HepG2 (cell line): ENCODE measurements around the gene NUFIP1. TPM values are rescaled to one million over a fixed set of nuclear protein-coding genes. Genes with fewer than 3 reads are reported as not detected.

Experiments used
- DMAP1 ChIP-seq: IDR thresholded peaks from 2 replicates; pipeline ENCODE4 v1.6.1; 2016
- ERF ChIP-seq: IDR thresholded peaks from 2 replicates; pipeline ENCODE4 v1.6.1; 2018; ENCODE audit warnings: missing biosample characterization, missing genetic modification reagents
- PATZ1 ChIP-seq: sonication (generic); formaldehyde crosslinking; IDR thresholded peaks from 2 replicates; pipeline ENCODE4 v1.4.0; 2020; ENCODE audit warnings: missing genetic modification reagents
- SMARCC2 ChIP-seq: fragments of 450-650 bp; IDR thresholded peaks from 2 replicates; pipeline ENCODE4 v1.6.1; 2017; ENCODE audit warnings: antibody characterized with exemption, mild to moderate bottlenecking
- SPEN ChIP-seq: sonication (generic); formaldehyde crosslinking; IDR thresholded peaks from 2 replicates; pipeline ENCODE4 v1.5.1; 2020; ENCODE audit warnings: low read depth, mild to moderate bottlenecking, missing genetic modification reagents
- TEAD2 ChIP-seq: sonication (generic); formaldehyde crosslinking; IDR thresholded peaks from 2 replicates; pipeline ENCODE4 v1.9.0; 2021; ENCODE audit warnings: missing genetic modification reagents
- THRA ChIP-seq: sonication (generic); formaldehyde crosslinking; IDR thresholded peaks from 2 replicates; pipeline ENCODE4 v1.4.0; 2020; ENCODE audit warnings: missing genetic modification reagents, borderline replicate concordance
- ZBTB49 ChIP-seq: sonication (generic); formaldehyde crosslinking; IDR thresholded peaks from 2 replicates; pipeline ENCODE4 v1.4.0; 2020; ENCODE audit warnings: missing genetic modification reagents, borderline replicate concordance
- ZNF121 ChIP-seq: sonication (generic); formaldehyde crosslinking; IDR thresholded peaks from 2 replicates; pipeline ENCODE4 v1.5.0; 2020; ENCODE audit warnings: mild to moderate bottlenecking, missing genetic modification reagents
- ZNF639 ChIP-seq: conservative IDR thresholded peaks from 2 replicates; pipeline ENCODE4 v1.6.1; 2018; ENCODE audit warnings: missing genetic modification reagents
- polyA plus RNA-seq, 8 experiments: library from polyadenylated mRNA; depleted of rRNA in 3 of 8; stranded (reverse) in 7 of 8; unstranded in 1 of 8; fragments of >200 nt; fragmentation: Illumina TruSeq in 4 of 8; extraction: Trizol in 4 of 8; gene quantifications; 2 replicates each; pipeline versions ENCODE4 v1.2.1 to v1.2.3, GENCODE V29; 2011 to 2016; ENCODE audit warnings: low read depth in 4 of 8, missing spikeins in 1 of 8, mixed read lengths in 1 of 8; ENCODE audit not compliant: insufficient read depth in 1 of 8
- total RNA-seq, 5 experiments: library from RNA; depleted of rRNA; stranded (reverse); fragments of >200 nt; fragmentation: Illumina TruSeq; extraction: Trizol; gene quantifications; 2 replicates each; pipeline ENCODE4 v1.2.3, GENCODE V29; 2016; ENCODE audit warnings: low read depth in 1 of 5
- TF ChIP-seq, protein P1 (sequence below): sonication (generic); formaldehyde crosslinking; IDR thresholded peaks from 2 replicates; pipeline ENCODE4 v1.5.0; 2020; ENCODE audit warnings: missing genetic modification reagents
- TF ChIP-seq, protein P2 (sequence below): sonication (generic); formaldehyde crosslinking; IDR thresholded peaks from 2 replicates; pipeline ENCODE4 v1.4.0; 2020; ENCODE audit warnings: mild to moderate bottlenecking, missing genetic modification reagents
- TF ChIP-seq, protein P3 (sequence below), 2 experiments: sonication (generic) in 1 of 2; formaldehyde crosslinking in 1 of 2; IDR thresholded peaks; 2 replicates each; pipeline versions ENCODE4 v1.4.0 to v1.6.1; 2018 to 2020; ENCODE audit warnings: missing genetic modification reagents in 2 of 2, borderline replicate concordance in 1 of 2, low read depth in 1 of 2, mild to moderate bottlenecking in 1 of 2, missing biosample characterization in 1 of 2

The NUFIP1 gene
- total and polyA plus RNA-seq, 2 of the 13 experiments (the other 11 are each of a cell fraction or from before 2014, with no cell fraction given) = 1.9 to 10.3 TPM

DNA sequence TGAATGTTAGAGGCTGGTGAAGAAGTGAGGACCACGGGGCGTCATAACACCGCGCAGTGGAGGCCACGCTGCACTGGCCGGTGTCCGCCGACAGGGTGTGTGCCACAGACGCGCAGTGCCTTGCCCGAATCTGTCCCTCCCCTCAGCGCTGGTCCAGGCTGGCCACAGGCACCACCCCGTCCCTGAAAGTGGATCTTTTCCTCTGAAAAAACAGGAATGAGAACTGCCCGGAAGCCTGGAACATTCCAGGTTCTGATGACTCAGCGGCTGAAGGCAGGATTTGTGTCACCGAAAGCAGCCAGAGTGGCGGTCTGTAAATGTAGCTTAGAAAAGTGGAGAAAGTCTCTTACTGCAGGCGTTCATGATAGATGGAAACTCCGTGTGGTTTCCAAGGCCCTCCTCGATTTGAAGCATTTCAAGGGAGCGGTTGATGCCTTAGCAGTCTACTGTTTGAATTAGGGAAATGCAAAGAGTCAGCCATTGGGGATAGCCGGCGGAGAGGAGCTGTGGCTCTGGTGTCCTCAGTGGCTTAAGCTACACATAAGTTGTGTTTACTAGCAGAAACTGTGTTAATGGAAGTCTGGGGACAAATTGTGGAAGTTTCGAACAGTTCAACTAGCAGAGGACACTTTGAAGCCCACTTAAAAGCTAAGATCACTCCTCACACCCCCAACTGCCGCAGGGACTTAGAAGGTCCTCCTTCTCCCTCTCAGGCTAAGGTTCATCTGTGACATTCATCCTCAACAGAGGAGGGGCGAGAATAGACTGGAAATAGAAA, 70.8 kb downstream of the NUFIP1 start (continued):
- TF ChIP-seq PATZ1 (CRISPR knock-in tag) (peak; percentile 41; the same call in 1 of the 2 replicates), TEAD2 (no peak; the same call in 1 of the 2 replicates), ZNF639 (CRISPR knock-in tag) (no peak), SMARCC2 (no peak), SPEN (peak; percentile 53; the same call in 1 of the 2 replicates), DMAP1 (CRISPR knock-in tag) (peak; percentile 65; the same call in 1 of the 2 replicates), ZBTB49 (no peak), ZNF121 (CRISPR knock-in tag) (0 out of 2 replicates have a peak, but pooled peaks have one; percentile 34), THRA (CRISPR knock-in tag) (peak; percentile 11; the same call in 1 of the 2 replicates), ERF (CRISPR knock-in tag) (0 out of 2 replicates have a peak, but pooled peaks have one; percentile 40)
- TF ChIP-seq, protein P1, sequence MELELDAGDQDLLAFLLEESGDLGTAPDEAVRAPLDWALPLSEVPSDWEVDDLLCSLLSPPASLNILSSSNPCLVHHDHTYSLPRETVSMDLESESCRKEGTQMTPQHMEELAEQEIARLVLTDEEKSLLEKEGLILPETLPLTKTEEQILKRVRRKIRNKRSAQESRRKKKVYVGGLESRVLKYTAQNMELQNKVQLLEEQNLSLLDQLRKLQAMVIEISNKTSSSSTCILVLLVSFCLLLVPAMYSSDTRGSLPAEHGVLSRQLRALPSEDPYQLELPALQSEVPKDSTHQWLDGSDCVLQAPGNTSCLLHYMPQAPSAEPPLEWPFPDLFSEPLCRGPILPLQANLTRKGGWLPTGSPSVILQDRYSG (CRISPR knock-in tag) = no peak
- TF ChIP-seq, protein P2, sequence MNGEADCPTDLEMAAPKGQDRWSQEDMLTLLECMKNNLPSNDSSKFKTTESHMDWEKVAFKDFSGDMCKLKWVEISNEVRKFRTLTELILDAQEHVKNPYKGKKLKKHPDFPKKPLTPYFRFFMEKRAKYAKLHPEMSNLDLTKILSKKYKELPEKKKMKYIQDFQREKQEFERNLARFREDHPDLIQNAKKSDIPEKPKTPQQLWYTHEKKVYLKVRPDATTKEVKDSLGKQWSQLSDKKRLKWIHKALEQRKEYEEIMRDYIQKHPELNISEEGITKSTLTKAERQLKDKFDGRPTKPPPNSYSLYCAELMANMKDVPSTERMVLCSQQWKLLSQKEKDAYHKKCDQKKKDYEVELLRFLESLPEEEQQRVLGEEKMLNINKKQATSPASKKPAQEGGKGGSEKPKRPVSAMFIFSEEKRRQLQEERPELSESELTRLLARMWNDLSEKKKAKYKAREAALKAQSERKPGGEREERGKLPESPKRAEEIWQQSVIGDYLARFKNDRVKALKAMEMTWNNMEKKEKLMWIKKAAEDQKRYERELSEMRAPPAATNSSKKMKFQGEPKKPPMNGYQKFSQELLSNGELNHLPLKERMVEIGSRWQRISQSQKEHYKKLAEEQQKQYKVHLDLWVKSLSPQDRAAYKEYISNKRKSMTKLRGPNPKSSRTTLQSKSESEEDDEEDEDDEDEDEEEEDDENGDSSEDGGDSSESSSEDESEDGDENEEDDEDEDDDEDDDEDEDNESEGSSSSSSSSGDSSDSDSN (CRISPR knock-in tag) = peak; percentile 69; the same call in 1 of the 2 replicates
- TF ChIP-seq, protein P3, sequence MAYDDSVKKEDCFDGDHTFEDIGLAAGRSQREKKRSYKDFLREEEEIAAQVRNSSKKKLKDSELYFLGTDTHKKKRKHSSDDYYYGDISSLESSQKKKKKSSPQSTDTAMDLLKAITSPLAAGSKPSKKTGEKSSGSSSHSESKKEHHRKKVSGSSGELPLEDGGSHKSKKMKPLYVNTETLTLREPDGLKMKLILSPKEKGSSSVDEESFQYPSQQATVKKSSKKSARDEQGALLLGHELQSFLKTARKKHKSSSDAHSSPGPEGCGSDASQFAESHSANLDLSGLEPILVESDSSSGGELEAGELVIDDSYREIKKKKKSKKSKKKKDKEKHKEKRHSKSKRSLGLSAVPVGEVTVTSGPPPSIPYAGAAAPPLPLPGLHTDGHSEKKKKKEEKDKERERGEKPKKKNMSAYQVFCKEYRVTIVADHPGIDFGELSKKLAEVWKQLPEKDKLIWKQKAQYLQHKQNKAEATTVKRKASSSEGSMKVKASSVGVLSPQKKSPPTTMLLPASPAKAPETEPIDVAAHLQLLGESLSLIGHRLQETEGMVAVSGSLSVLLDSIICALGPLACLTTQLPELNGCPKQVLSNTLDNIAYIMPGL (CRISPR knock-in tag; IDR thresholded peaks at IDR 0.05; ENCODE audit: borderline replicate concordance in 1 of 2, low read depth in 1 of 2) = peak; percentile 70 to 95
